ENCODE measurements around the gene TOMM34. TPM values are rescaled to one million over a fixed set of nuclear protein-coding genes. Genes with fewer than 3 reads are reported as not detected.

The TOMM34 gene
- total RNA-seq, 1 experiment from 2014 or later: 35.9 TPM

DNA sequence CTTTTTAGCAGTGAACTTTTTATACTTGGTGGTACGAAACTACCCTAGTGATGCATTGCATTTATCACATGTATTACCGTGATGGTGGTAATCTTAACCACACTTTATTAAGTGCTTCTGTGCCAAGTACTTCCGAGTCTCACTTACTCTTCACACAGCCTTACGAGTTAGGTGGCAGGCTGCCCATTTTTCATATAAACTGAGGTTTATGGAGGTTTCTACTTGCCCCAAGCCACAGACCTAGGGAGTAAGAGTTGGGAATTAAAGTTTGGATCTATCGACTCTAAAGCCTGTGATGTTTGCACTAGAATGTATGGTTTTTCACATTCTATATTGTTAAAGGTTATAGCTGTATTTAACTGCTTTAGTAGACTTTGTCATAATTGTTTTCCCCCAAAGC lies 55.8 kb downstream of the TOMM34 start (continued):
- no peak for TF ChIP-seq JAZF1 (CRISPR knock-in tag; IDR thresholded peaks at IDR 0.05)

DNA sequence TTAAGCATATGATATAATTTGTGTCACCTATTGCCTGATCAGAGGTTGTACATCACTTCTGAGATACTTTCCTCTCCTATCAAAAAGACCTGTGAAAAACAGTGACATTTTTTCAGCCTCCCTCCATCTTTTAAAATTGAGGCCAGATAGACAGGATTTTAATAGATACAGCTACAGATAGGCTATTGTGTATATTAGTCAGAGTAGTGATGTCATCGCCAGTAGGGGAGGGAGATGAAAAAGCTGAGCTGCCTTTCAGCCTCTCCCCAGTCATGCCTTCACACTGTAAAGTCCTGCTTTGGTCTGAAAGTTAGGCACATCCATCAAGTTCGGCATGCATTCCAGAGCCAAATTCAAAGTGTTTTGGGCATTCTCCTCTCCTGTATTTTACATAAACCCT lies 58.2 kb downstream of the TOMM34 start:
- Mint-ChIP-seq H3K36me3 (peaks cover 50% of the 10 kb centered on the region), H3K4me3 (no peak overlapping the region), H3K4me1 (no peaks in the 10 kb centered on the region), H3K27ac (no peak overlapping the region), H3K9me3 (no peaks in the 10 kb centered on the region), H3K27me3 (ENCODE audit: low read depth) (no peaks in the 10 kb centered on the region)
- no peak for ATAC-seq
- no peak for DNase-seq (ENCODE audit: low spot score)
- TF ChIP-seq, protein P1, sequence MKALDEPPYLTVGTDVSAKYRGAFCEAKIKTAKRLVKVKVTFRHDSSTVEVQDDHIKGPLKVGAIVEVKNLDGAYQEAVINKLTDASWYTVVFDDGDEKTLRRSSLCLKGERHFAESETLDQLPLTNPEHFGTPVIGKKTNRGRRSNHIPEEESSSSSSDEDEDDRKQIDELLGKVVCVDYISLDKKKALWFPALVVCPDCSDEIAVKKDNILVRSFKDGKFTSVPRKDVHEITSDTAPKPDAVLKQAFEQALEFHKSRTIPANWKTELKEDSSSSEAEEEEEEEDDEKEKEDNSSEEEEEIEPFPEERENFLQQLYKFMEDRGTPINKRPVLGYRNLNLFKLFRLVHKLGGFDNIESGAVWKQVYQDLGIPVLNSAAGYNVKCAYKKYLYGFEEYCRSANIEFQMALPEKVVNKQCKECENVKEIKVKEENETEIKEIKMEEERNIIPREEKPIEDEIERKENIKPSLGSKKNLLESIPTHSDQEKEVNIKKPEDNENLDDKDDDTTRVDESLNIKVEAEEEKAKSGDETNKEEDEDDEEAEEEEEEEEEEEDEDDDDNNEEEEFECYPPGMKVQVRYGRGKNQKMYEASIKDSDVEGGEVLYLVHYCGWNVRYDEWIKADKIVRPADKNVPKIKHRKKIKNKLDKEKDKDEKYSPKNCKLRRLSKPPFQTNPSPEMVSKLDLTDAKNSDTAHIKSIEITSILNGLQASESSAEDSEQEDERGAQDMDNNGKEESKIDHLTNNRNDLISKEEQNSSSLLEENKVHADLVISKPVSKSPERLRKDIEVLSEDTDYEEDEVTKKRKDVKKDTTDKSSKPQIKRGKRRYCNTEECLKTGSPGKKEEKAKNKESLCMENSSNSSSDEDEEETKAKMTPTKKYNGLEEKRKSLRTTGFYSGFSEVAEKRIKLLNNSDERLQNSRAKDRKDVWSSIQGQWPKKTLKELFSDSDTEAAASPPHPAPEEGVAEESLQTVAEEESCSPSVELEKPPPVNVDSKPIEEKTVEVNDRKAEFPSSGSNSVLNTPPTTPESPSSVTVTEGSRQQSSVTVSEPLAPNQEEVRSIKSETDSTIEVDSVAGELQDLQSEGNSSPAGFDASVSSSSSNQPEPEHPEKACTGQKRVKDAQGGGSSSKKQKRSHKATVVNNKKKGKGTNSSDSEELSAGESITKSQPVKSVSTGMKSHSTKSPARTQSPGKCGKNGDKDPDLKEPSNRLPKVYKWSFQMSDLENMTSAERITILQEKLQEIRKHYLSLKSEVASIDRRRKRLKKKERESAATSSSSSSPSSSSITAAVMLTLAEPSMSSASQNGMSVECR (CRISPR knock-in tag; IDR thresholded peaks at IDR 0.05; ENCODE audit: borderline replicate concordance): no peak
- TF ChIP-seq ZNF219 (CRISPR knock-in tag; IDR thresholded peaks at IDR 0.05; ENCODE audit: borderline replicate concordance) (no peak), ZNF671 (CRISPR knock-in tag; IDR thresholded peaks at IDR 0.05) (no peak), ZNF416 (CRISPR knock-in tag; IDR thresholded peaks at IDR 0.05) (no peak), CTCF (IDR thresholded peaks at IDR 0.05) (no peak)
- CTCF ChIA-PET: no interaction called here
- POLR2A ChIA-PET: no interaction called here

DNA sequence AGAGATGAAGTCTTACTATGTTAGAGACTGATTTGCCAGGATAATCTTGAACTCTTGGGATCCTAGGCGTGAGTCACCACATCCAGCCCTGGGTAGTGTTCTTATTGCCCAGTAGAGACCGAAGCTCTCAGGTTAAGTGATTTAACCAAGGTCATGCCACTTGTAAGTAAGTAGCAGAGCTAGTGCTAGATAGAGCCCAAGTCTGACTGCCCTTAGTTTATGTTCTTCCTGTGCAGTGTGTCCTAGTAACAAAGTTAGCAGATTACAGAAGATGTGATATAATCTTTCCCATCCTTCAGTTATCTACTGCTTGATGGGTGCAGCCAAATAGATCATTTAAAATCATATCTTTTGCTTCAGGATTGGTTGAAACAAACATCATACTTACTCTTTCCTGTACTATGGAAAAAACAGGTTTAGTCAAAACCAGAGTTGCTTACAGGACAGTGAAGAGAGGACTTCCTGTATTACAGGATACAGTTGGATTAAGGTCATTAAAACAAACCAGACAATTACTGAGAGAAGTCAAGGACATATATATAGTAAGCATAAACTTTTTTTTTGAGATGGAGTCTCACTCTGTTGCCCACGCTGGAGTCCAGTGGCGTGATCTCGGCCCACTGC lies 59.9 kb downstream of the TOMM34 start:
- no peaks in the 10 kb centered on the region for H3K9me3 Mint-ChIP-seq

More for the DNA sequence above, 59.9 kb downstream of the TOMM34 start:
- H3K4me1 Mint-ChIP-seq: peaks cover 6% of the 10 kb centered on the region
- DNase-seq (ENCODE audit: low spot score) (no peak), ATAC-seq (no peak)
- H3K27me3 Mint-ChIP-seq (ENCODE audit: low read depth): no peaks in the 10 kb centered on the region
- H3K4me3 Mint-ChIP-seq: no peak overlapping the region
- TF ChIP-seq, protein P2, sequence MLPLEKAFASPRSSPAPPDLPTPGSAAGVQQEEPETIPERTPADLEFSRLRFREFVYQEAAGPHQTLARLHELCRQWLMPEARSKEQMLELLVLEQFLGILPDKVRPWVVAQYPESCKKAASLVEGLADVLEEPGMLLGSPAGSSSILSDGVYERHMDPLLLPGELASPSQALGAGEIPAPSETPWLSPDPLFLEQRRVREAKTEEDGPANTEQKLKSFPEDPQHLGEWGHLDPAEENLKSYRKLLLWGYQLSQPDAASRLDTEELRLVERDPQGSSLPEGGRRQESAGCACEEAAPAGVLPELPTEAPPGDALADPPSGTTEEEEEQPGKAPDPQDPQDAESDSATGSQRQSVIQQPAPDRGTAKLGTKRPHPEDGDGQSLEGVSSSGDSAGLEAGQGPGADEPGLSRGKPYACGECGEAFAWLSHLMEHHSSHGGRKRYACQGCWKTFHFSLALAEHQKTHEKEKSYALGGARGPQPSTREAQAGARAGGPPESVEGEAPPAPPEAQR (CRISPR knock-in tag; IDR thresholded peaks at IDR 0.05): no peak
- TF ChIP-seq ATF2 (CRISPR knock-in tag; IDR thresholded peaks at IDR 0.05; ENCODE audit: borderline replicate concordance, low read depth): no peak
- TF ChIP-seq GTF2I (CRISPR knock-in tag; conservative IDR thresholded peaks at IDR 0.05): no peak
- TF ChIP-seq, protein P3, sequence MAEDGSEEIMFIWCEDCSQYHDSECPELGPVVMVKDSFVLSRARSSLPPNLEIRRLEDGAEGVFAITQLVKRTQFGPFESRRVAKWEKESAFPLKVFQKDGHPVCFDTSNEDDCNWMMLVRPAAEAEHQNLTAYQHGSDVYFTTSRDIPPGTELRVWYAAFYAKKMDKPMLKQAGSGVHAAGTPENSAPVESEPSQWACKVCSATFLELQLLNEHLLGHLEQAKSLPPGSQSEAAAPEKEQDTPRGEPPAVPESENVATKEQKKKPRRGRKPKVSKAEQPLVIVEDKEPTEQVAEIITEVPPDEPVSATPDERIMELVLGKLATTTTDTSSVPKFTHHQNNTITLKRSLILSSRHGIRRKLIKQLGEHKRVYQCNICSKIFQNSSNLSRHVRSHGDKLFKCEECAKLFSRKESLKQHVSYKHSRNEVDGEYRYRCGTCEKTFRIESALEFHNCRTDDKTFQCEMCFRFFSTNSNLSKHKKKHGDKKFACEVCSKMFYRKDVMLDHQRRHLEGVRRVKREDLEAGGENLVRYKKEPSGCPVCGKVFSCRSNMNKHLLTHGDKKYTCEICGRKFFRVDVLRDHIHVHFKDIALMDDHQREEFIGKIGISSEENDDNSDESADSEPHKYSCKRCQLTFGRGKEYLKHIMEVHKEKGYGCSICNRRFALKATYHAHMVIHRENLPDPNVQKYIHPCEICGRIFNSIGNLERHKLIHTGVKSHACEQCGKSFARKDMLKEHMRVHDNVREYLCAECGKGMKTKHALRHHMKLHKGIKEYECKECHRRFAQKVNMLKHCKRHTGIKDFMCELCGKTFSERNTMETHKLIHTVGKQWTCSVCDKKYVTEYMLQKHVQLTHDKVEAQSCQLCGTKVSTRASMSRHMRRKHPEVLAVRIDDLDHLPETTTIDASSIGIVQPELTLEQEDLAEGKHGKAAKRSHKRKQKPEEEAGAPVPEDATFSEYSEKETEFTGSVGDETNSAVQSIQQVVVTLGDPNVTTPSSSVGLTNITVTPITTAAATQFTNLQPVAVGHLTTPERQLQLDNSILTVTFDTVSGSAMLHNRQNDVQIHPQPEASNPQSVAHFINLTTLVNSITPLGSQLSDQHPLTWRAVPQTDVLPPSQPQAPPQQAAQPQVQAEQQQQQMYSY (CRISPR knock-in tag; IDR thresholded peaks at IDR 0.05): no peak
- no peak for TF ChIP-seq JUN (CRISPR knock-in tag; IDR thresholded peaks at IDR 0.05)
- H3K36me3 Mint-ChIP-seq: peaks cover 37% of the 10 kb centered on the region
- ChIA-PET POLR2A (no interaction called here), CTCF (no interaction called here)
- 0 out of 2 replicates have a peak overlapping the region, but pooled peaks have one; percentile 69 for H3K27ac Mint-ChIP-seq
